Naive thymus-derived CD8-positive, alpha-beta T cell (primary cell): ENCODE results near the gene BTBD1. TPM values are rescaled to one million over a fixed set of nuclear protein-coding genes. Genes with fewer than 3 reads are reported as not detected.
A peak's percentile ranks its signal among the peaks of the same experiment; 100 is the strongest.

Experiments
- ATAC-seq, 2 donors: fragments of 150-1000 bp; cut with Tn5 transposase in 1 of 2; sonication (Bioruptor Pico), chemical (Tn5 transposase) in 1 of 2; 1 replicate in 1 of 2; 2 replicates in 1 of 2; pipeline ENCODE4 v1.10.0; 2021; ENCODE audit warnings: mild to moderate bottlenecking in 2 of 2, moderate library complexity in 2 of 2
- POLR2A ChIA-PET: fragments of 350-600 bp; sonication (Branson Sonifier 250); formaldehyde crosslinking; loops from one replicate; lab custom pipeline; 2021; ENCODE audit warnings: antibody characterized with exemption; lab: Charles Lee
- DNase-seq, 10 donors: peaks; one replicate each; pipeline versions ENCODE4 v3.0.0 to v3.0.0-alpha.2; 2020 to 2022
- H3K27ac Mint-ChIP-seq, 10 donors: one replicate each; pipeline ENCODE4 v1.8.0; 2020 to 2022; ENCODE audit warnings: mild to moderate bottlenecking in 10 of 10, mixed read lengths in 10 of 10, moderate library complexity in 4 of 10, inconsistent platforms in 1 of 10
- H3K27me3 Mint-ChIP-seq, 5 donors: one replicate each; pipeline ENCODE4 v1.8.0; 2021 to 2022; ENCODE audit warnings: mixed read lengths in 5 of 5
- H3K36me3 Mint-ChIP-seq, 3 donors: one replicate each; pipeline ENCODE4 v1.8.0; 2020 to 2022; ENCODE audit warnings: mixed read lengths in 3 of 3, mild to moderate bottlenecking in 2 of 3, inconsistent platforms in 1 of 3
- H3K4me1 Mint-ChIP-seq, 4 donors: one replicate each; pipeline ENCODE4 v1.8.0; 2021 to 2022; ENCODE audit warnings: mixed read lengths in 4 of 4
- H3K4me3 Mint-ChIP-seq, 10 donors: one replicate each; pipeline ENCODE4 v1.8.0; 2020 to 2022; ENCODE audit warnings: mild to moderate bottlenecking in 10 of 10, mixed read lengths in 10 of 10, moderate library complexity in 6 of 10, inconsistent platforms in 1 of 10
- H3K9me3 Mint-ChIP-seq, 9 donors: one replicate each; pipeline ENCODE4 v1.8.0; 2020 to 2022; ENCODE audit warnings: mixed read lengths in 9 of 9, mild to moderate bottlenecking in 3 of 9, inconsistent platforms in 1 of 9, moderate library complexity in 1 of 9
- polyA plus RNA-seq, 3 donors: library from polyadenylated mRNA; unstranded; fragments of 300-500 nt; fragmentation: Illumina TruSeq; gene quantifications; one replicate each; pipeline ENCODE4 v1.2.3, GENCODE V29; 2021
- total RNA-seq, 8 experiments: library from RNA in 2 of 8; stranded (reverse) in 2 of 8; gene quantifications; one replicate each; pipeline ENCODE4 v1.2.3 and lab custom pipeline; 2021 to 2026

Gene BTBD1
- total and polyA plus RNA-seq, 5 experiments from 2014 or later, result 36.0 to 43.3 (median 40.6) TPM

DNA sequence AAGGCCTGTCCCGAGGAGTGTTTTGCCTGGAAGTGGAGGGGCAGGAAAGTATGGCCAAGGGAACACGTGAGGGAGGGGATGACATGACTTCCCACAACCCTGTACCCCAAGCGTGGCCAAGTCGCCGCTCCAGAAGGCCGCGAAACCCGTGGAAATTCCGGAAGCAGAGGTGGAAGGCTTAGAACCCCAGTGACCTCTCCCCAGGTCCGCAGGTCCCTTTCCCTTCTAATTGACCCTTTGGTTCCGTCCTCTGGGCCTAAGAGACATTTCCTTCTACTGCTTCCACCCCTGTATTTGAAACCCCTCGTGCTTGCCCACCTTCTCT is 548 bp upstream of the BTBD1 start:
- H3K9me3 Mint-ChIP-seq, result peaks cover 0 to 8% (median 2%) of the 10 kb centered on the region in 9 donors
- POLR2A ChIA-PET, result interaction anchor here (0.8 to 2.2 kb wide), 7 partner anchors 10 to 528 kb away, joined by 3 to 20 read pairs (median 6); partner anchors contain the start of genes C15orf40 and RPS17
- H3K27me3 Mint-ChIP-seq, result peaks cover 0 to 5% (median 0%) of the 10 kb centered on the region in 5 donors
- H3K36me3 Mint-ChIP-seq, result peaks cover 0 to 6% (median 2%) of the 10 kb centered on the region in 3 donors
- peak overlapping the region in 9 of 10 donors; percentile 64 to 92 (median 80) for H3K27ac Mint-ChIP-seq
- H3K4me1 Mint-ChIP-seq, result peaks cover 7 to 32% (median 14%) of the 10 kb centered on the region in 4 donors
- ATAC-seq, result no peak
- peak overlapping the region in 9 of 10 donors; percentile 63 to 86 (median 73) for H3K4me3 Mint-ChIP-seq
- DNase-seq, result no peak

GRCh38 chr15:83066034-83066733 is 868 bp downstream of the BTBD1 start:
- Mint-ChIP-seq H3K27ac (peak overlapping the region in 9 of 10 donors; percentile 65 to 92 (median 85)), H3K9me3 (peaks cover 0 to 4% (median 0%) of the 10 kb centered on the region in 9 donors), H3K4me3 (peak overlapping the region in 2 of 10 donors; percentile 87 to 90), H3K4me1 (peaks cover 7 to 32% (median 14%) of the 10 kb centered on the region in 4 donors), H3K27me3 (no peaks in the 10 kb centered on the region), H3K36me3 (peaks cover 0 to 2% (median 0%) of the 10 kb centered on the region in 3 donors)
- DNase-seq (no peak), ATAC-seq (no peak)
- POLR2A ChIA-PET, result interaction anchor here (1.0 to 2.2 kb wide), 5 partner anchors 9 to 526 kb away, joined by 4 to 20 read pairs (median 6); partner anchors contain the start of genes C15orf40, RAMAC and RPS17

DNA sequence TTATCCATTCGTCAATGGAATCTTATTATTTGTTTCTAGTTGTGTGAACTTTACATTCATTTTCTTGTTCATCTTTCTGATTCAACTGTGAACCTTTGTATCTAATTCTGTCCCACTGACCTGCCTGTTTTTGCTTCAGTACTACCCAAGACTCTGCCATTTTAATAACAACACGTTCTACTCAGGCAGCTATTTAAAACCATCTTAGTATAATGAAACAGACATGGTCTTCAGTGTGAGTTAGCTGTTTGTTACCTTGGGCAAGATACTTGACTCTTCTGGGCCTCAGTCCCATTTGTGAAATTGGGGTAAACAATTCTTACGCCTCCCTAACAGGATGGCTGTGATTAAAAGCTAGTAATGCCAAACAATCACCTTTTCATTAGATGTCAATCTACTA is 1.6 kb downstream of the BTBD1 start:
- Mint-ChIP-seq H3K4me1 (peaks cover 7 to 34% (median 14%) of the 10 kb centered on the region in 4 donors), H3K27me3 (no peaks in the 10 kb centered on the region), H3K27ac (peak overlapping the region in 9 of 10 donors; percentile 15 to 92 (median 84)), H3K36me3 (peaks cover 0 to 2% (median 0%) of the 10 kb centered on the region in 3 donors), H3K4me3 (peak overlapping the region in 2 of 10 donors; percentile 87 to 90), H3K9me3 (peaks cover 0 to 4% (median 0%) of the 10 kb centered on the region in 9 donors)
- ATAC-seq (no peak), DNase-seq (no peak)
- POLR2A ChIA-PET, result no interaction called here

DNA sequence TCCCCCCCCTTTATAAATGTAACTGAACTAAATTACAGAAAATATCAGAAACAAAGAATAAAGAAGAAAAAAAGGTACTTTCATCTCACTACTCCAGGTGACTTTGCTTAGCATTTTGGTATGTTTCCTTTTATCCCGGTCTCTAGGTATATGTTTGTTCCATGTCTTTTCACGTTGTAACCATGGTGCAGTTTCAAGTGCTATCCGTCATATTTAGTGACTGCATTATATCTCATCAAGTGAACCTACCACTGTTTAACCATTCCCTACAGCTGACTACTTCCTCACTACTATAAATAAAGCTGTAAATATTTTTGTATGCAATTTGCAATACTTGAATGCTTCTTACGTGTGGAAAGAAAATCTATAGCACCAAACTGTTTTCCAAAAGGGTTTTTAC is 2.2 kb downstream of the BTBD1 start:
- ATAC-seq (peak in 1 of 2 donors; percentile 19), DNase-seq (no peak)
- Mint-ChIP-seq H3K27ac (peak overlapping the region in 7 of 10 donors; percentile 10 to 92 (median 84)), H3K4me3 (peak overlapping the region in 2 of 10 donors; percentile 87 to 90), H3K27me3 (no peaks in the 10 kb centered on the region), H3K4me1 (peaks cover 7 to 34% (median 14%) of the 10 kb centered on the region in 4 donors), H3K36me3 (peaks cover 0 to 2% (median 0%) of the 10 kb centered on the region in 3 donors), H3K9me3 (peaks cover 0 to 4% (median 0%) of the 10 kb centered on the region in 9 donors)
- POLR2A ChIA-PET, result no interaction called here

DNA sequence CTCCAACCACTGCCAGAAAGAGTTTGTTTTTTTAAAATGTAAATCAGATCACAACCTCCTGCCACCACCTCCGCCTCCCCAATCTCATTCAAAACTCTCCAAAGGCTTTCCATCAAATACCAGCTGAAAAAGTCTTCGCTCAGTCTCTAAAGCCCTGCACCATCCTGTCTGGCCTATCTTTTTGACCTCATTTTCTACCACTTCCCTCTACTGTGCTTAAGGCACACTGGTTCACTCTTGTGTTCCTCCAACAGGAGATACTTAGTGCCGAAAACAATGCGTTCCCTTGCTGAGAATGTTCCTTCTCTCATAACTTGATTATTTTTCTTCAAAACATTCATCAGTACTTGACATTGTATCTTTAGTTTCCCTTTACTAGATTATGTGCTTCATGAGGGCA is 3.5 kb downstream of the BTBD1 start:
- H3K36me3 Mint-ChIP-seq, result peaks cover 0 to 2% (median 0%) of the 10 kb centered on the region in 3 donors
- no peak overlapping the region for H3K4me3 Mint-ChIP-seq
- no peak overlapping the region for H3K27ac Mint-ChIP-seq
- no peaks in the 10 kb centered on the region for H3K9me3 Mint-ChIP-seq
- no peaks in the 10 kb centered on the region for H3K27me3 Mint-ChIP-seq
- ATAC-seq (no peak), DNase-seq (no peak)
- POLR2A ChIA-PET, result no interaction called here
- peaks cover 13 to 35% (median 17%) of the 10 kb centered on the region in 4 donors for H3K4me1 Mint-ChIP-seq

DNA sequence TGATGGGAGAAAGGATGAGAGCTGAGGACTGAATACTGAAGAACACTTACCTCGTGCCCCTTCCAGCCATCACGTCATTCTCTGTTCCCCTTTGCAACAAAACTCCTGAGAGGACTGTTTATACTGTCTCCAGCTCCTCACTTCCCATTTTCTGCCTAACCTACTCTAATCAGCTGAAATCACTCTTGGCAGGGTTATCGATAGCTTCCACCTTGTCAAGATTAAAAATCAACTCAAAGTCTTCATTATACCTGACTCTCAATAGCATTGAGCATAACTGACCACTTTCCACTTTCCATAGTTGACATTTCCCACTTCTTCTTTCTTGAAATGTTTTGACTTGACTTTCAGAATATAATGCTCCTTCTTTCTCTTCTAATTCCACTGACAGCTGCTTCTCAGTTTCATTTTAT is 4.3 kb downstream of the BTBD1 start:
- Mint-ChIP-seq H3K4me3 (no peak overlapping the region), H3K4me1 (peaks cover 13 to 41% (median 23%) of the 10 kb centered on the region in 4 donors), H3K27ac (no peak overlapping the region), H3K27me3 (no peaks in the 10 kb centered on the region), H3K36me3 (peaks cover 0 to 6% (median 0%) of the 10 kb centered on the region in 3 donors), H3K9me3 (no peaks in the 10 kb centered on the region)
- DNase-seq (no peak), ATAC-seq (no peak)
- POLR2A ChIA-PET, result no interaction called here

GRCh38 chr15:83061680-83062079 is 5.4 kb downstream of the BTBD1 start:
- no peak for ATAC-seq
- POLR2A ChIA-PET, result no interaction called here
- Mint-ChIP-seq H3K36me3 (peaks cover 0 to 14% (median 0%) of the 10 kb centered on the region in 3 donors), H3K27ac (no peak overlapping the region), H3K27me3 (no peaks in the 10 kb centered on the region), H3K4me3 (no peak overlapping the region), H3K4me1 (peaks cover 18 to 46% (median 32%) of the 10 kb centered on the region in 4 donors), H3K9me3 (no peaks in the 10 kb centered on the region)
- no peak for DNase-seq

- H3K27me3 Mint-ChIP-seq, result no peaks in the 10 kb centered on the region
- POLR2A ChIA-PET, result interaction anchor here (0.6 to 0.7 kb wide), 2 partner anchors 9 to 217 kb away, joined by 3 read pairs; partner anchors contain the start of gene BTBD1
- H3K4me1 Mint-ChIP-seq, result peaks cover 10 to 30% (median 26%) of the 10 kb centered on the region in 4 donors
- no peaks in the 10 kb centered on the region for H3K9me3 Mint-ChIP-seq
- H3K4me3 Mint-ChIP-seq, result no peak overlapping the region
- H3K27ac Mint-ChIP-seq, result peak overlapping the region in 3 of 10 donors; percentile 29 to 42 (median 37)
- DNase-seq (no peak), ATAC-seq (no peak)
- H3K36me3 Mint-ChIP-seq, result peaks cover 0 to 48% (median 5%) of the 10 kb centered on the region in 3 donors
Measured at GRCh38 chr15:83057696-83058376, 9.2 kb downstream of the BTBD1 start.

GRCh38 chr15:83057002-83057401 is 10.1 kb downstream of the BTBD1 start:
- POLR2A ChIA-PET, result interaction anchor here (0.7 kb wide), 1 partner anchor 10 kb away, joined by 4 read pairs; the partner anchor contains the start of gene BTBD1
- H3K27me3 Mint-ChIP-seq, result no peaks in the 10 kb centered on the region
- no peaks in the 10 kb centered on the region for H3K9me3 Mint-ChIP-seq
- H3K4me3 Mint-ChIP-seq, result no peak overlapping the region
- ATAC-seq (no peak), DNase-seq (no peak)
- peaks cover 10 to 30% (median 26%) of the 10 kb centered on the region in 4 donors for H3K4me1 Mint-ChIP-seq
- peaks cover 0 to 54% (median 5%) of the 10 kb centered on the region in 3 donors for H3K36me3 Mint-ChIP-seq
- H3K27ac Mint-ChIP-seq, result peak overlapping the region in 4 of 10 donors; percentile 29 to 80 (median 64)

GRCh38 chr15:83053151-83053550 is 13.9 kb downstream of the BTBD1 start:
- no peaks in the 10 kb centered on the region for H3K9me3 Mint-ChIP-seq
- peaks cover 16 to 23% (median 20%) of the 10 kb centered on the region in 4 donors for H3K4me1 Mint-ChIP-seq
- peaks cover 0 to 83% (median 9%) of the 10 kb centered on the region in 3 donors for H3K36me3 Mint-ChIP-seq
- ATAC-seq (no peak), DNase-seq (no peak)
- POLR2A ChIA-PET, result no interaction called here
- peak overlapping the region in 1 of 10 donors; percentile 29 for H3K27ac Mint-ChIP-seq
- H3K4me3 Mint-ChIP-seq, result no peak overlapping the region
- no peaks in the 10 kb centered on the region for H3K27me3 Mint-ChIP-seq

- H3K9me3 Mint-ChIP-seq, result no peaks in the 10 kb centered on the region
- no peaks in the 10 kb centered on the region for H3K27me3 Mint-ChIP-seq
- peaks cover 0 to 75% (median 18%) of the 10 kb centered on the region in 3 donors for H3K36me3 Mint-ChIP-seq
- H3K27ac Mint-ChIP-seq, result peak overlapping the region in 3 of 10 donors; percentile 5 to 49 (median 45)
- H3K4me1 Mint-ChIP-seq, result peaks cover 10 to 27% (median 23%) of the 10 kb centered on the region in 4 donors
- H3K4me3 Mint-ChIP-seq, result no peak overlapping the region
- no peak for ATAC-seq
- POLR2A ChIA-PET, result no interaction called here
- DNase-seq, result no peak
Measured at GRCh38 chr15:83046558-83047127, 20.4 kb downstream of the BTBD1 start.

DNA sequence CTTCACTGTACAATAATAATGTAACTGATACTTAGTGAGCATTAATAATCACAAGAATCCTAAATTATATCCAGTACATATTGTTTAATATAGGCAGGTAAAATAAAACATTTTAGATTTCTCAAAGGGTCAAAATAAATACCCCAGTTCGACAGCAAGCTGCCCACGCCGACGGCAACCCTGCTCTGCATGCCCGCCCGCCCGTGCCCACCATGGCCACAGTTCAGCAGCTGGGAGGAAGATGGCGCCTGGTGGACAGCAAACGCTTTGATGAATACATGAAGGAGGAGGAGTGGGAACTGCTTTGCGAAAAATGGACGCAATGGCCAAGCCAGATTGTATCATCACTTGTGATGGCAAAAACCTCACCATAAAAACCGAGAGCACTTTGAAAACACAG is 22.9 kb downstream of the BTBD1 start:
- Mint-ChIP-seq H3K36me3 (peaks cover 6 to 82% (median 35%) of the 10 kb centered on the region in 3 donors), H3K27ac (peak overlapping the region in 2 of 10 donors; percentile 5 to 28), H3K4me3 (no peak overlapping the region), H3K4me1 (peaks cover 10 to 39% (median 30%) of the 10 kb centered on the region in 4 donors), H3K9me3 (no peaks in the 10 kb centered on the region), H3K27me3 (no peaks in the 10 kb centered on the region)
- DNase-seq, result no peak
- no peak for ATAC-seq
- POLR2A ChIA-PET, result no interaction called here
